ENCODE measurements around the gene CHMP3. TPM values are rescaled to one million over a fixed set of nuclear protein-coding genes. Genes with fewer than 3 reads are reported as not detected.
"Not testable (repeated sequence)": the region's sequence is repeated elsewhere in the genome, so short reads cannot be mapped to it uniquely, and the experiment has no call there.

The CHMP3 gene
- total RNA-seq, 1 experiment from 2014 or later: 69.2 TPM

GRCh38 chr2:86507600-86507999 is 55.6 kb downstream of the CHMP3 start:
- no peak for DNase-seq (ENCODE audit: low spot score)

DNA sequence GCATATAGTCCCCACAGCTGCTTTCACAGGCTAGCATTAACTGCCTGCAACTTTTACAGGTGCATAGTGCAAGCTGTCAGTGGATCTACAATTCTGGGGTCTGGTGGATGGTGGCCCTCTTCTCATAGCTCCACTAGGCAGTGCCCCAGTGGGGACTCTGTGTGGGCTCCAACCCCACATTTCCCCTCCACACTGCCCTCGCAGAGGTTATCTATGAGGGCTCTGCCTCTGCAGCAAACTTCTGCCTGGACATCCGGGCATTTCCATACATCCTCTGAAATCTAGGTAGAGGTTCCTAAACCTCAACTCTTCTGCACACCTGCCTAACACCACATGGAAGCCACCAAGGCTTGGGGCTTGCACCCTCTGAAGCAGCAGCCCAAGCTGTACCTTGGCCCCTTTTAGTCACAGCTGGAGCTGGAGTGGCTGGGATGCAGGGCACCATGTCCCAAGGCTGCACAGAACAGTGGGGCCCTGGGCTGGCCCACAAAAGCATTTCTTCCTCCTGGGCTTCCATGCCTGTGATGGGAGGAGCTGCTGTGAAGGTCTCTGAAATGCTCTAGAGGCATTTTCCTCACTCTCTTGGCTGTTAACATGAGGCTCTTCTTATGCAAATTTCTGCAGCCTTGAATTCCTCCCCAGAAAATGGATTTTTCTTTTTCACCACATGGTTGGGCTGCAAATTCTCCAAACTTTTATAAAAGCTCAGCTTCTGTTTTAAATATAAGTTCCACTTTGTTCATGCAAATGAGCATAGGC is 62.7 kb downstream of the CHMP3 start:
- no peak for DNase-seq (ENCODE audit: low spot score)

DNA sequence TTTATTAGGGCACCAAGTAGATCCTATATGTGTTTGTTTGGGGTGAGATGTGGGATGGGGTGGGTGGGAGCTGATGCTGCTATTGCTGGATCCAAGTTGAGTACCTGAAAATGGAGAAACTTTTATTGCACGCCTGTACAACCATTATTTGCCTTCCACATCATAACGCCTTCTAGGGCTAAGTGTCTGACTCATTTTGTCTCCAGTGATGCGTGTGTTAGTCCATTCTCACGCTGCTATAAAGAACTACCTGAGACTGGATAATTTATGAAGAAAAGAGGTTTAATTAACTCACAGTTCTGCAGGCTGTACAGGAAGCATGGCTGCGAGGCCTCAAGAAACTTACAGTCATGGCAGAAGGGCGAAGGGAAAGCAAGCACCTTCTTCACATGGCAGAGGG is 63.9 kb downstream of the CHMP3 start:
- DNase-seq (ENCODE audit: low spot score): no peak

DNA sequence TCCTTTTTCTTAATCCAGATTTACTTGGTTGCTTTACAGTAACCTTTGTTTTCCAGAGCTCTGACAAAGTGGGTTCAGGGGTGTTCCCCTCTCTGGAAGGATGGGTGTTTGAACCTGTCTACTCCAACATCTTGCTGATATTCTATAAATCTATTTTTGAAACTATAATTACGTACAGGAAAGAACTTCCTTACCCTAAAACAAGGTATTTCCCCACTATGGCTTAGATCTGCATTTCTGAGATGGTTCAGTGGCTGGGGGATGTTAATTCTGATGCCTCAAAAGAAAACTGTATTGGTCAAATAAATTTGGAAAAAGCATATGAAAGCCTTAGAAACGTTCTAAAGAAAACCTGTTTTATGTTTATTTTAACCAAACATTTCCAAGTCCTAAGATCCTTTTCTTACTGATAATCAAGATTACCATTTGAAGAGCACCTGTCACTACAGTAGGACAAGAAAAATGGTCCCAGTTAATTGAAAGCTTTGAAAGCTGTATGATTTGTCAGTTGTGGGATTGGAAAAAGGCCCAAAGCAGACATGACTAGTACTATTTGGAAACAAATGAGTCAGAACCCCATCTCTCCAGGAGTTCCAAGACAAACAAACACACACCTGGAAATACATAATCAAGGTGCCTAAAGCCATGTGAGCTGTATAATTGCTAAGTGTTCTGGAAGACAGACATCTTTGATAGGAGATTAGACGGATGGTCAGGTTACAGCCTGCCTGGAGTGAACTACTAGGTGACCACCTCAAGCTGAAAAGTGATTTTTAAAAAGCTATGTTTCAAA is 64.6 kb downstream of the CHMP3 start:
- DNase-seq (ENCODE audit: low spot score): no peak

GRCh38 chr2:86496391-86496790 is 66.9 kb downstream of the CHMP3 start:
- DNase-seq (ENCODE audit: low spot score): not testable (repeated sequence)

- DNase-seq (ENCODE audit: low spot score): no peak
Observed at GRCh38 chr2:86492048-86492453, 71.2 kb downstream of the CHMP3 start.

- no peak for DNase-seq (ENCODE audit: low spot score)
Observed at GRCh38 chr2:86491088-86491487, 72.2 kb downstream of the CHMP3 start.

GRCh38 chr2:86490245-86490644 is 73.0 kb downstream of the CHMP3 start:
- DNase-seq (ENCODE audit: low spot score): no peak

GRCh38 chr2:86489542-86489941 is 73.7 kb downstream of the CHMP3 start:
- DNase-seq (ENCODE audit: low spot score): no peak

DNA sequence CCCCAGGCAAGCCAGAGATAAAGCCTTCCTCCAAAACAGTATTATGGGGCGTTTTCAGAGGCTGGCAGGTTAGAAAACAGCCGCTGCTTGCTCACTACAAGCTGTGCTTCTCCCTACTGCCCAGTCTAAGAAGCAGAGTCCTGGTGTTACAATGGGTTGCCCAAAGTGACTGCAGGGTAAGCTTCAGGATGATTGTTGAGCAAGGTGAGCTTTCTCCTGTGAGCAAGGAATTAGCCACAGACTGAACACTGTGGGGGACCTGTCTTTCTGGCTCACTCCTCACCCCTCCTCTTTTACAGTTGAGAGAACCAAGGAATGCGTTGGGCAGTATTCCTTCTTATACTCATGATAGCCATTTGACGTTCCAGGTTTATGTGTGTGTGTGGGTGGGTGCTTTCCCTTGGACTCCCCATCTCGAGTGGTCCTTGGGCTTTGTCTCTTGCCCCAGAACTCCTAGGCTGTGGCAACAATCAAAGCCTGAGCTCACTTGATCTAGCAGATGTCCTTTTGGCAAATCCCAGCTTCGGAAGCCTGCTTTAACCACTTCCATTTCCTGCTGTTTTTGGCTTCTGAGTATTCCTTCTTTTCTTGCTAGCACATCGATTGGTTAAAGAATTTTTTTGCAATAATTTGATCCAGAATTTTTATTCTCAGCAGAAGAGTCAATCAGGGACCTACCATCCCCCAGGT is 74.5 kb downstream of the CHMP3 start:
- no peak for DNase-seq (ENCODE audit: low spot score)

DNA sequence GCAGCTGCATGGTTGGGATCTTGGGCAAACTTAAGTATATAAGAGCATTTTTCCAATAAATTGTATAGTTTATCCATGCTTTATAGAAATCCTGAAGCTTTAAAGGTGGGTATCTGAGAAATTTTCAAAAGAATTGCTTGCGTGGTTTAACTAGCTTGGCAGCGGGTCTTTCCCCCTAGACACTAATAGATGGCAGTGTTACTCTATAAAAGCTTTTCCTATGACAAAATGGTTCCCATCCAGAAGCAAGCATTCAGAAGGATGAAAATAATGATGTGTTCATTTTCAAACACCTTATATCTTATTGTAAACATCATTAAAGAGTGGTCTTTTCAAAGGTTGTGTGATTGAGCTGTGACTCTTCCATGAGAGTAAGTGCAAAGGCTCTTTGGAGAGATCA is 76.2 kb downstream of the CHMP3 start:
- no peak for DNase-seq (ENCODE audit: low spot score)

DNA sequence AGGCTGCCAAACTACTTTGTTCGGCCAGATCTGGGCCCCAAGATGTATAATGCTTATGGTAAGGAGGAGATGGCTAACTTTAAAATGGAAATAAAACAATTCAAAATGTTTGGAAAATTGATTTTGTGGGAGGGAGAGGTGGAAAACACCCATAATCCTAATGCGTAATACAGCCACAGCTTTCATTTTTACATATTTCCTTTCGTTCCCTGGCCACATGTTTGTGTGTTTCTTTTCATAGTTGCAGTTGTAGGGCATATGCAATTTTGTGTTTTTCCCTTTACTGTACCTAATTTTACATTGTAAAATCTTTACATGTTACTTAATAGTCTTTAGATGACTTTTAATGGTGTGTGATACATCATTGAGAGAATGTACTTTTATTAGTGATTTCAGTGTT is 77.4 kb downstream of the CHMP3 start:
- no peak for DNase-seq (ENCODE audit: low spot score)

- DNase-seq (ENCODE audit: low spot score): no peak
Observed at GRCh38 chr2:86485103-86485502, 78.1 kb downstream of the CHMP3 start.

GRCh38 chr2:86484385-86484784 is 78.9 kb downstream of the CHMP3 start:
- DNase-seq (ENCODE audit: low spot score): no peak

- DNase-seq (ENCODE audit: low spot score): no peak
Observed at GRCh38 chr2:86482034-86482433, 81.2 kb downstream of the CHMP3 start.

DNA sequence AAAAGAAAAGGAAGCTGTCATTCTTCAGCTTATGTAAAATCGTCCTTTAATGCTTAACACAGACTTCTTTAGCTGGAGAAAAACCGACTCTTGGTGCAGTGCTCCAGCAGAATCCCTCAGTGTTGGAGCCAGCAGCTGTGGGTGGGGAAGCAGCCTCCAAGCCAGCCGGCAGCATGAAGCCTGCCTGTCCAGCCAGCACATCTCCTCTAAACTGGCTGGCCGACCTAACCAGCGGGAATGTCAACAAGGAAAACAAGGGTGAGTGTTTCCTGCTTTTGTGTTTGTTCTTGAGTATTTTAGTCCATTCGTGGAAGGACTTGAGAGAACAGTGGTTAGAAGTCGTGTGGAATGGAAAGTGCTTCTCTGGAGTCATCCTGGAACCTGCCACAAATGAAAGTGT is 83.1 kb downstream of the CHMP3 start:
- DNase-seq (ENCODE audit: low spot score): no peak

DNA sequence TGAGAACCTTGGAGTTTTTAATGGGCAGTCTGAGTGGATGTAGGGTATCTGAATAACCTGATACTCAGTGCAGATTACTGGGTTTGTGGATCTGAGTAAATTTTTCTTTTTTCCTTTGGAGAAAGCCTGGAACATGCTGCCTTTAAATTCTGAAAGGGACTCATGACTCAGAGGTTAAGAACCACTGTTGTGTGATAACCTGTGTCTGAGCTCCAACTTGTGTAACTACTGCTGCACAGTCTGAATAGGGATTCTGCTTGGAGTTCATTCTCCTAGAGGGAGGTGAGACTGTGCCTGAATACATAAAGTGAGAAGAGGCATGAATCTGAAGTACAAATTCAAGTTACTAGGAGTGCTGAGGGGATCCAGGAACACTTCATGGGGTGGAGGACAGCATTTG is 85.9 kb downstream of the CHMP3 start:
- no peak for DNase-seq (ENCODE audit: low spot score)

DNA sequence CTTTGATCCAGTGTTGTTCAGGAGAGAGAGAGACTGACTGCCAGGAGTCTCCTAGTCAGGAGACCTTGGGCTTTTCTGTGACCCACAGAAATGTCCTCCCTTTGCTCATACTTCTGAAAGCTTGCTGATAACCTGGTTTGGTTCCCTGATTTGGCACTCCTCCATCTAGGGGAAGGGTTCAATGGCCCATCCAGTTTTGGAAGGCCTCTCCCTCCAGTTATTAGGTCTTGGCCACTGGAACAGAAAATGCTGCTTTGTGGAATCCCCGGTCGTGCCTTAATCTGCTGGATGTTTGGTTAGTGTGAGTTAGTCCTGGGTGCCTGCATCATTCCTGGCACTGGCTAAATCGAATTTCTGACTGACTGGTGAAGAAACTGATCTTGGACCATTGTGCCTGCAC is 86.3 kb downstream of the CHMP3 start:
- DNase-seq (ENCODE audit: low spot score): no peak

DNA sequence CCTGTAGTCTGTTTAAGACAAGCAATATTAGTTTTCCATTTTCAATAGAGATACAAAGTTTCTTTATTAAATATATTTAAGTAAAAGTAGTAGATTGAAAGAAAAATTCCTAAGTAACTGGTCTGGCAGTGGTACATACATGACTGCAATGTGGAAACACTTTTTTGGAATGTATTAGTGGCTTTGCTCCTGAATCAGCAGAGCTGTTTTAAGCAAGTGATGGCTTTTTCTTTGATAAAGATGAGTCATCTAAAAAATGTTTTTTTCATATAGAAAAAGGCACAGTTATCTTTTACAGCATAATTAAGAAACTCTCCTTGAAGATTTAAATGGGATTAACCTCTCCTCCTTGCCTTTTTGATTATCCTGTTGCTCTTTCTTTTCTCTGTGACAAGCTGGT is 87.2 kb downstream of the CHMP3 start:
- no peak for DNase-seq (ENCODE audit: low spot score)

GRCh38 chr2:86471637-86472036 is 91.6 kb downstream of the CHMP3 start:
- no peak for DNase-seq (ENCODE audit: low spot score)

DNA sequence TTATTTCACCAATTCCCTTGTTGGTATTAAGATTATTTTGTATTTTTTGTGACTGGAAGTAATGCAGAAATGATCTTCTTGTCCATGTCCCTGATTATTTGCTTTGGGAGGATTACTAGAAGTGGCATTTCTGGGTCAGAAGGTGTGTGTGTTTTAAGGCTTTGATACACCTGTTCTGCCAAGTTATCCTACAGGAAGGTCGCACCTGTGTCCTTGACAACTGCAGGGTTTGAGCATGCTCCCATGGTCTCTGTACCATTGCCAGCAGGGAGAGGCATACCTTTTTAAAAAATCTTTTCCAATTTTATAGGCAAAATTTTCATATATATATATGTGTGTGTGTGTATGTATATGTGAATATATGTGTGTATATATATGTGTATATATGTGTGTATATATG is 92.4 kb downstream of the CHMP3 start:
- no peak for DNase-seq (ENCODE audit: low spot score)

GRCh38 chr2:86468162-86469033 is 94.8 kb downstream of the CHMP3 start:
- DNase-seq (ENCODE audit: low spot score): no peak

Data from H4 (cell line).